Stimulated activated CD4-positive, alpha-beta T cell treated with anti-CD3 and anti-CD28 coated beads, Interleukin-4, amount 100 ng/mL, for 1 hour (primary cell): ENCODE measurements around the gene PSMA6.
"Not testable (repeated sequence)": the region's sequence is repeated elsewhere in the genome, so short reads cannot be mapped to it uniquely, and the experiment has no call there.

Experiments
- DNase-seq: peaks from one replicate; pipeline ENCODE4 v3.0.0-alpha.2; 2020

Gene PSMA6

GRCh38 chr14:35346738-35347322, 54.6 kb downstream of the PSMA6 start:
- no peak for DNase-seq

GRCh38 chr14:35347323-35348043, 55.3 kb downstream of the PSMA6 start:
- DNase-seq, result no peak

GRCh38 chr14:35348044-35348380, 55.8 kb downstream of the PSMA6 start:
- not testable (repeated sequence) for DNase-seq

GRCh38 chr14:35349496-35350365, 57.5 kb downstream of the PSMA6 start:
- DNase-seq, result no peak

- DNase-seq, result no peak
These were observed 59.3 kb downstream of the PSMA6 start for GRCh38 chr14:35351497-35351896.

GRCh38 chr14:35351897-35352273, 59.7 kb downstream of the PSMA6 start:
- DNase-seq, result no peak

GRCh38 chr14:35352274-35353233, 60.4 kb downstream of the PSMA6 start:
- DNase-seq, result no peak

- DNase-seq, result no peak
These were observed 61.4 kb downstream of the PSMA6 start for GRCh38 chr14:35353409-35354172.

GRCh38 chr14:35355235-35355634, 63.1 kb downstream of the PSMA6 start:
- DNase-seq, result not testable (repeated sequence)

- peak; percentile 39 for DNase-seq
These were observed 64.0 kb downstream of the PSMA6 start for GRCh38 chr14:35355981-35356841.

GRCh38 chr14:35359655-35360054, 67.5 kb downstream of the PSMA6 start:
- not testable (repeated sequence) for DNase-seq

GRCh38 chr14:35361141-35361480, 68.9 kb downstream of the PSMA6 start:
- DNase-seq, result no peak

GRCh38 chr14:35362450-35362849, 70.3 kb downstream of the PSMA6 start:
- no peak for DNase-seq

- no peak for DNase-seq
These were observed 70.8 kb downstream of the PSMA6 start for GRCh38 chr14:35362911-35363374.

- DNase-seq, result peak; percentile 79
These were observed 73.2 kb downstream of the PSMA6 start for GRCh38 chr14:35365130-35366055.

- DNase-seq, result peak; percentile 23
These were observed 73.9 kb downstream of the PSMA6 start for GRCh38 chr14:35366056-35366451.

- no peak for DNase-seq
These were observed 74.4 kb downstream of the PSMA6 start for GRCh38 chr14:35366521-35366976.

GRCh38 chr14:35367056-35367372, 74.8 kb downstream of the PSMA6 start:
- DNase-seq, result no peak
